ENCODE measurements around the gene PCDHGA7.
"Not testable (repeated sequence)": the region's sequence is repeated elsewhere in the genome, so short reads cannot be mapped to it uniquely, and the experiment has no call there.

The PCDHGA7 gene

DNA sequence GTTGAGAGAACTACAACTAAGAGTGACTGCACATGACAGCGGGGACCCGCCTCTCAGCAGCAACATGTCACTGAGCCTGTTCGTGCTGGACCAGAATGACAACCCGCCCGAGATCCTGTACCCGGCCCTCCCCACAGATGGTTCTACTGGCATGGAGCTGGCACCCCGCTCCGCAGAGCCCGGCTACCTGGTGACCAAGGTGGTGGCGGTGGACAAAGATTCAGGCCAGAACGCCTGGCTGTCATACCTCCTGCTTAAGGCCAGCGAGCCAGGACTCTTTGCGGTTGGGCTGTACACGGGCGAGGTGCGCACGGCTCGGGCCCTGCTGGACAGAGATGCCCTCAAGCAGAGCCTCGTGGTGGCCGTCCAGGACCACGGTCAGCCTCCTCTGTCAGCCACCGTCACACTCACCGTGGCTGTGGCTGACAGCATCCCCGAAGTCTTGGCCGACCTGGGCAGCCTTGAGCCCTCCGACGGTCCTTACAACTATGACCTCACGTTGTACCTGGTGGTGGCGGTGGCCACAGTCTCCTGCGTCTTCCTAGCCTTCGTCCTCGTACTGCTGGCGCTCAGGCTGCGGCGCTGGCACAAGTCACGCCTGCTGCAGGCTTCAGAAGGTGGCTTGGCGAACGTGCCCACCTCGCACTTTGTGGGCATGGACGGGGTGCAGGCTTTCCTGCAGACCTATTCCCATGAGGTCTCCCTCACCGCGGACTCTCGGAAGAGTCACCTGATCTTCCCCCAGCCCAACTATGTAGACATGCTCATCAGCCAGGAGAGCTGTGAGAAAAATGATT, 2.1 kb downstream of the PCDHGA7 start:
- no peak overlapping the region for H3K4me3 ChIP-seq (ENCODE audit: low read depth, low read length)
- TF ChIP-seq CTCF (IDR thresholded peaks at IDR 0.05; ENCODE audit: borderline replicate concordance, insufficient read depth, low read depth, low read length) = no peak

DNA sequence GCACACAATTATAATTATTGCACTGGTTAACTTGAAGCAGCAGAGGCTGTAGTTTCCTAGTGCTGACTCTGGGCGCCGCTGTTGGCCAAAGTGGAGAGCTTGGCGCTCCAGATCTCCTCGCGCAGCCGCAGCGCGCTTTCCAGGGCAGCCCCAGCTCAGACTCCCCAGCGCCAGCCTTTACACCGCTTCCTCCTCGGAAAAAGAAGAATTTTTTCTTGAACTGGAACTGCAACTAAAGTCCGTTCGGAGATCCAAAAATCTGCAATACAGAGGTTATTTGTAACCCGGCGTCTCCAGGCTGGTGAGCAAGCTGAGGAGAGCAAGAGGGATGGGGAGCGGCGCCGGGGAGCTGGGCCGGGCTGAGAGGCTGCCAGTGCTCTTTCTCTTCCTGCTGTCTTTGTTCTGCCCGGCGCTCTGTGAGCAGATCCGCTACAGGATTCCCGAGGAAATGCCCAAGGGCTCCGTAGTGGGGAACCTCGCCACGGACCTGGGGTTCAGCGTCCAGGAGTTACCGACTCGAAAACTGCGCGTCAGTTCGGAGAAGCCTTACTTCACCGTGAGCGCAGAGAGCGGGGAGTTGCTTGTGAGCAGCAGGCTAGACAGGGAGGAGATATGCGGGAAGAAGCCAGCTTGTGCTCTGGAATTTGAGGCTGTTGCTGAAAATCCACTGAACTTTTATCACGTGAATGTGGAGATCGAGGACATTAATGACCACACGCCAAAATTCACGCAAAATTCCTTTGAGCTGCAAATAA, 5.2 kb downstream of the PCDHGA7 start, which contains the start of gene PCDHGB4:
TSS of gene PCDHGB4 (plus strand) at position 142 of the 755 bp plus-strand sequence. CDS start at position 329, 187 bp downstream.
- not testable (repeated sequence) for H3K4me3 ChIP-seq (ENCODE audit: low read depth, low read length)
- TF ChIP-seq CTCF (IDR thresholded peaks at IDR 0.05; ENCODE audit: borderline replicate concordance, insufficient read depth, low read depth, low read length) = peak; percentile 31; the same call in 1 of the 2 replicates

DNA sequence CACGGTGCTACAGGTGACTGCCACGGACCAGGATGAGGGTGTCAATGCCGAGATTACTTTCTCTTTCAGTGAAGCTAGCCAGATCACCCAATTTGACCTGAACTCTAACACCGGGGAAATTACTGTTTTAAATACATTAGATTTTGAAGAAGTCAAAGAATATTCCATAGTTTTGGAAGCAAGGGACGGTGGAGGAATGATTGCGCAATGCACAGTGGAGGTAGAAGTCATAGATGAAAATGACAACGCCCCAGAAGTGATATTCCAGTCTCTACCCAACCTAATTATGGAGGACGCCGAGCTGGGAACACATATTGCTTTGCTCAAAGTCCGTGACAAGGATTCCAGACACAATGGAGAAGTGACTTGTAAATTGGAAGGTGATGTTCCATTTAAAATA, 6.1 kb downstream of the PCDHGA7 start:
- no peak overlapping the region for H3K4me3 ChIP-seq (ENCODE audit: low read depth, low read length)
- no peak for TF ChIP-seq CTCF (IDR thresholded peaks at IDR 0.05; ENCODE audit: borderline replicate concordance, insufficient read depth, low read depth, low read length)

DNA sequence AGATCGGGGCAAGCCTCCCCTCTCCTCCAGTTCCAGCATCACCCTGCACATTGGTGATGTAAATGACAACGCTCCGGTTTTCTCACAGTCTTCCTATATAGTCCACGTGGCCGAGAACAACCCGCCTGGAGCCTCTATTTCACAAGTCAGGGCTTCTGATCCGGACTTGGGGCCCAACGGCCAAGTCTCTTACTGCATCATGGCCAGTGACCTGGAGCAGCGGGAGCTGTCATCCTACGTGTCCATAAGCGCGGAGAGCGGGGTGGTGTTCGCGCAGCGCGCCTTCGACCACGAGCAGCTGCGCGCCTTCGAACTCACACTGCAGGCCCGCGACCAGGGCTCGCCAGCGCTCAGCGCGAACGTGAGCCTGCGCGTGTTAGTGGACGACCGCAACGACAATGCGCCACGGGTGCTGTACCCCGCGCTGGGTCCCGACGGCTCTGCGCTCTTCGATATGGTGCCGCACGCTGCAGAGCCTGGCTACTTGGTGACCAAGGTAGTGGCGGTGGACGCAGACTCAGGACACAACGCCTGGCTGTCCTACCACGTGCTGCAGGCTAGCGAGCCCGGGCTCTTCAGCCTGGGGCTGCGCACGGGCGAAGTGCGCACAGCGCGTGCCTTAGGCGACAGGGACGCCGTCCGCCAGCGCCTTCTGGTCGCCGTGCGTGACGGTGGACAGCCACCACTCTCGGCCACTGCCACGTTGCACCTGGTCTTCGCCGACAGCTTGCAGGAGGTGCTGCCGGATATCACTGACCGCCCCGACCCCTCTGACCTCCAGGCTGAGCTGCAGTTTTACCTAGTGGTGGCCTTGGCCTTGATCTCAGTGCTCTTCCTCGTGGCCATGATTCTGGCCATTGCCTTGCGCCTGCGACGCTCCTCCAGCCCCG, 6.9 kb downstream of the PCDHGA7 start:
- TF ChIP-seq CTCF (IDR thresholded peaks at IDR 0.05; ENCODE audit: borderline replicate concordance, insufficient read depth, low read depth, low read length) = no peak
- H3K4me3 ChIP-seq (ENCODE audit: low read depth, low read length) = no peak overlapping the region

GRCh38 chr5:141392429-141393198, 10.1 kb downstream of the PCDHGA7 start, which contains the start of gene PCDHGA8:
Gene PCDHGA8, plus strand, starts transcription at chr5:141392633. Its CDS starts 181 bp downstream, at chr5:141392814.
- TF ChIP-seq CTCF (IDR thresholded peaks at IDR 0.05; ENCODE audit: borderline replicate concordance, insufficient read depth, low read depth, low read length) = peak; percentile 8; the same call in 1 of the 2 replicates
- no peak within 1 kb of the TSS for H3K4me3 ChIP-seq (ENCODE audit: low read depth, low read length)

DNA sequence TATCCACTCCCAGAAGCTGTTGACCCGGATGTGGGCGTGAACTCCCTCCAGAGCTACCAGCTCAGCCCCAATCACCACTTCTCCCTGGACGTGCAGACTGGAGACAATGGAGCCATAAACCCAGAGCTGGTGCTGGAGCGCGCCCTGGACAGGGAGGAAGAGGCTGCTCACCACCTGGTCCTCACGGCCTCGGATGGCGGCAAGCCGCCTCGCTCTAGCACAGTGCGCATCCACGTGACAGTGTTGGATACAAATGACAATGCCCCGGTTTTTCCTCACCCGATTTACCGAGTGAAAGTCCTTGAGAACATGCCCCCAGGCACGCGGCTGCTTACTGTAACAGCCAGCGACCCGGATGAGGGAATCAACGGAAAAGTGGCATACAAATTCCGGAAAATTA, 10.7 kb downstream of the PCDHGA7 start:
- H3K4me3 ChIP-seq (ENCODE audit: low read depth, low read length) = no peak overlapping the region
- no peak for TF ChIP-seq CTCF (IDR thresholded peaks at IDR 0.05; ENCODE audit: borderline replicate concordance, insufficient read depth, low read depth, low read length)

DNA sequence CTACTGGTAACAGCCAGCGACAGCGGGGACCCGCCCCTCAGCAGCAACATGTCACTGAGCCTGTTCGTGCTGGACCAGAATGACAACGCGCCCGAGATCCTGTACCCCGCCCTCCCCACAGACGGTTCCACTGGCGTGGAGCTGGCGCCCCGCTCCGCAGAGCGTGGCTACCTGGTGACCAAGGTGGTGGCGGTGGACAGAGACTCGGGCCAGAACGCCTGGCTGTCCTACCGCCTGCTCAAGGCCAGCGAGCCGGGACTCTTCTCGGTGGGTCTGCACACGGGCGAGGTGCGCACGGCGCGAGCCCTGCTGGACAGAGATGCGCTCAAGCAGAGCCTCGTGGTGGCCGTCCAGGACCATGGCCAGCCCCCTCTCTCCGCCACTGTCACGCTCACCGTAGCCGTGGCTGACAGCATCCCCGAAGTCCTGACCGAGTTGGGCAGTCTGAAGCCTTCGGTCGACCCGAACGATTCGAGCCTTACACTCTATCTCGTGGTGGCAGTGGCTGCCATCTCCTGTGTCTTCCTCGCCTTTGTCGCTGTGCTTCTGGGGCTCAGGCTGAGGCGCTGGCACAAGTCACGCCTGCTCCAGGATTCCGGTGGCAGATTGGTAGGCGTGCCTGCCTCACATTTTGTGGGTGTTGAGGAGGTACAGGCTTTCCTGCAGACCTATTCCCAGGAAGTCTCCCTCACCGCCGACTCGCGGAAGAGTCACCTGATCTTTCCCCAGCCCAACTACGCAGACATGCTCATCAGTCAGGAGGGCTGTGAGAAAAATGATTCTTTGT, 12.1 kb downstream of the PCDHGA7 start:
- H3K4me3 ChIP-seq (ENCODE audit: low read depth, low read length) = not testable (repeated sequence)

Data from GM12875 (cell line).